Chondrocyte (in vitro differentiated cells): Measurements from ENCODE around the gene UROC1. TPM values are rescaled to one million over a fixed set of nuclear protein-coding genes. Genes with fewer than 3 reads are reported as not detected.

Source experiments
- DNase-seq: peaks from one replicate; pipeline ENCODE4 v3.0.0; 2021; ENCODE audit warnings: mixed read lengths, low spot score
- H3K27ac Mint-ChIP-seq: one replicate; pipeline ENCODE4 v1.8.0; 2021; ENCODE audit warnings: mild to moderate bottlenecking, moderate library complexity, mixed read lengths; ENCODE audit not compliant: unreplicated experiment
- H3K27me3 Mint-ChIP-seq: 2 replicates; pipeline ENCODE4 v1.8.0; 2021; ENCODE audit warnings: low read depth, mixed read lengths
- H3K36me3 Mint-ChIP-seq: 2 replicates; pipeline ENCODE4 v1.8.0; 2021; ENCODE audit warnings: low read depth, mixed read lengths
- H3K4me1 Mint-ChIP-seq: 2 replicates; pipeline ENCODE4 v1.8.0; 2021; ENCODE audit warnings: low read depth, mild to moderate bottlenecking, mixed read lengths
- H3K4me3 Mint-ChIP-seq: one replicate; pipeline ENCODE4 v1.8.0; 2021; ENCODE audit warnings: mild to moderate bottlenecking, moderate library complexity, mixed read lengths; ENCODE audit not compliant: unreplicated experiment
- H3K9me3 Mint-ChIP-seq: 2 replicates; pipeline ENCODE4 v1.8.0; 2021; ENCODE audit warnings: low read depth, mixed read lengths
- total RNA-seq: library from RNA; stranded (reverse); gene quantifications from 3 replicates; pipeline ENCODE4 v1.2.1, GENCODE V29; 2021
- TF ChIP-seq, protein P1 (sequence below): fragments of 200-600 bp; sonication (generic); IDR thresholded peaks from 2 replicates; pipeline ENCODE4 v1.5.0; 2021; ENCODE audit warnings: antibody characterized with exemption, mild to moderate bottlenecking, moderate library complexity

UROC1 gene
- total RNA-seq, 1 donor from 2014 or later = not detected

DNA sequence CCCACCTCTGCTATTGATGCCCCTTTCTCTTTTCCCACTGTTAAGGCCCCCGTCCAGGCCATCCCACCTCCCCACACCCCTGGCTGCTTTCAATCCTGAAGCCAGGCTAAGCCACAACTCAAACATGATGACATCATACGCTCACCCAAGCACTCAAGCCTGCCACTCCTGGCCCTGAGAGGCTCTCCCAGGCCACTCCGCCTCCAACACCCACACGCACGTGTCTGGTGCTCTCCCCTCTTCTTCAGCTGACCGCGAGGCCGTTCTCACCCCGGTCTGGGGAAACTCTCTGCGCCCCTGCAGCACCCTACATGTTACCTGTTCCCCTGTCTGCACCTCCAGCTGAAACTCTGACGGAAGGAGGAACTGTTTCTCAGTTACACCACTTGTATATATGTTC lies 48.1 kb downstream of the UROC1 start:
- no peaks in the 10 kb centered on the region for H3K27me3 Mint-ChIP-seq
- no peak overlapping the region for H3K4me3 Mint-ChIP-seq
- no peak overlapping the region for H3K27ac Mint-ChIP-seq

DNA sequence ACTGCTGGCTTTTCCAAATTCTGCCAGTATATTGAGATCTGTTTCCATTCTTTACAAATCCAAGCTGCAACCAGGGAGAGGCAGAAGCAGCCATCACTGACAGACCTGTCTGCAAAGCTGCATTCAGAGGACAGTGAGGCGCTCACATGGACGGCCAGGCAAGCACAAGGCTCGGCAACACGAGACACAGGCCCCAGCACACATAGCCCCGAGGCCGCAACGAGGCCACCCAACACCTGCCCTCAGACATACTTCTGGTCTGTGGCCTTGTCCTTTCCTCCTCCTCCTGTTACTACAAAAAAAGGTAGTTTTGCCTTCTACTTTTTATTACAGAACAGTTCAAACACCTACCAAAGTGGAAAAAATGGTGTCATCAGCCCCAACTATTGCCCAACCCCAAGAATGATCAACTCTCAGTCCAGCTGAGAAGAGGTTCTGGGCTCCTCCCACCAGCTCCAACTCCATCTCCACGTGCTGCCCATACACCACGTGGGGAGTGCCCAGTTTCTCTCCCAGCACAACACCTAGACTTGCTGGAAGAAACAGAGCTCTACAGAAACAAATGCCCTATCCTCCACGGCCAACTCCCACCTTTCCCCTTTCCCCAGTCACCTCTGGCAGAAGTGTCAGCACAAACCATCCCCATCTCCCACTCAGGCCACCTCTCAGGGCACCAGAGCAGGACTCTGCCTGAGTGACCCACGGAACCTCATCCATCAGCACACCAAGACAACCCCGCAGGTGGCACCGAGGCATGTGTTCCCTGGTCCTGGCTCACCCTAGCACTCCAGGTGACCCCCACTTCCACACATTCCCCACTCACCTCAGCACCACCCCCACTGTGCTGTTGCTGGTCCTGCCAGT lies 49.3 kb downstream of the UROC1 start:
- DNase-seq = peak; percentile 80
- Mint-ChIP-seq H3K4me3 (no peak overlapping the region), H3K27me3 (no peaks in the 10 kb centered on the region), H3K36me3 (peaks cover 45% of the 10 kb centered on the region), H3K27ac (no peak overlapping the region), H3K9me3 (no peaks in the 10 kb centered on the region), H3K4me1 (peaks cover 17% of the 10 kb centered on the region)
- TF ChIP-seq, protein P1, sequence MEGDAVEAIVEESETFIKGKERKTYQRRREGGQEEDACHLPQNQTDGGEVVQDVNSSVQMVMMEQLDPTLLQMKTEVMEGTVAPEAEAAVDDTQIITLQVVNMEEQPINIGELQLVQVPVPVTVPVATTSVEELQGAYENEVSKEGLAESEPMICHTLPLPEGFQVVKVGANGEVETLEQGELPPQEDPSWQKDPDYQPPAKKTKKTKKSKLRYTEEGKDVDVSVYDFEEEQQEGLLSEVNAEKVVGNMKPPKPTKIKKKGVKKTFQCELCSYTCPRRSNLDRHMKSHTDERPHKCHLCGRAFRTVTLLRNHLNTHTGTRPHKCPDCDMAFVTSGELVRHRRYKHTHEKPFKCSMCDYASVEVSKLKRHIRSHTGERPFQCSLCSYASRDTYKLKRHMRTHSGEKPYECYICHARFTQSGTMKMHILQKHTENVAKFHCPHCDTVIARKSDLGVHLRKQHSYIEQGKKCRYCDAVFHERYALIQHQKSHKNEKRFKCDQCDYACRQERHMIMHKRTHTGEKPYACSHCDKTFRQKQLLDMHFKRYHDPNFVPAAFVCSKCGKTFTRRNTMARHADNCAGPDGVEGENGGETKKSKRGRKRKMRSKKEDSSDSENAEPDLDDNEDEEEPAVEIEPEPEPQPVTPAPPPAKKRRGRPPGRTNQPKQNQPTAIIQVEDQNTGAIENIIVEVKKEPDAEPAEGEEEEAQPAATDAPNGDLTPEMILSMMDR = no peak

More for the DNA sequence above, 48.1 kb downstream of the UROC1 start:
- Mint-ChIP-seq H3K36me3 (peaks cover 43% of the 10 kb centered on the region), H3K4me1 (peaks cover 30% of the 10 kb centered on the region), H3K9me3 (no peaks in the 10 kb centered on the region)
- TF ChIP-seq, protein P1 = no peak
- no peak for DNase-seq

DNA sequence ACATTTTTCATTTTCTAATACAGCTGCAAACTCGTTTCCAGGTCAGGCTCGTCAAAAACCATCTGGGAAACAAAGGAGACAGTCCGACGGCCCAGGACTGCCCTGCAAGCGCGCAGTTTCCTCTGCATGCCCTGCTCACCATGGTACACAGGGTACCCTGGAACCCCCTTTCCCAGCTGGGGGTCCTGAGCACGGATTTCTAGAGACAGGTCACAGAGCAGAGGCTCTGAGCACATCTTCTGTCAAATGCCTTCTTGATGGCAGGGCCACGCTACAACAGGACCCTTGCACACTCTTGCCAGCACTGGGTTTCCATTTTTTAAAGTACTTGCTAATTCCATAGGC lies 50.0 kb downstream of the UROC1 start:
- no peaks in the 10 kb centered on the region for H3K9me3 Mint-ChIP-seq
- peaks cover 11% of the 10 kb centered on the region for H3K4me1 Mint-ChIP-seq
- H3K27me3 Mint-ChIP-seq = no peaks in the 10 kb centered on the region
- no peak overlapping the region for H3K4me3 Mint-ChIP-seq
- peaks cover 43% of the 10 kb centered on the region for H3K36me3 Mint-ChIP-seq
- TF ChIP-seq, protein P1 = no peak
- peak; percentile 72 for DNase-seq
- H3K27ac Mint-ChIP-seq = no peak overlapping the region

DNA sequence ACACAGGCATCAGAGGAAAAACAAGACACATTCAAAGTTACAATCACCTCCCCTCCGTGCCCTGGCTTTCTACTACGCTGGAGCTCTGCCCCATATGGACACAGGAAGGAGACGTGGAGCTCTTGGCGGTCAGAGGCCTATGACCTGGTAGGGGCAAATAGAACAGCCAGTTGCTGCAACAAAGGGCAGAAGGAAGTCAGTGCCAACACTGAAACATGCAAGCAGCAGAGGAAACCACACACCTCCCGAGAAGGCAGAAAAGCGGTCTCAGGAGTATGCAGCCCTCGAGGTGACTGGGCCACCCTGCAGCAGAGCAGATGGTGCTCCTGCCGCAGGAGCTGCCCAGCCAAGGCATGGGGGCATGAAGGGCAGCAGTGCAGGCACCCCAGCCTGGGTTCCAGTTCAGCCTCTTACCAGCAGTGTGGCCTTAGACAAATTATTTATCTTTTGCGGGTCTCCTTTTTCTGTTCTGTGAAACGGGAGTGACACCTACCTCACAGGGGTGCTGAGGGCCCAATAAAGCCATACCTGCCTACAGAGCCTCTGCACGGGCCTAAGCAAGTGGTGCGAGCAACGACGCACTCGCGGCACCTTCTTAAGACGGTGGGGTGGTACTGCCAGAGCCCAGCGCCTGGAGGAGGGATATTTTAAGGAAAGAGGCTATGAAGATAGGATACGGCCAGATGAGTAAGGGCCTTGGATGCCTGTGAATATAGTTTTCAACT lies 50.5 kb downstream of the UROC1 start:
- Mint-ChIP-seq H3K27ac (no peak overlapping the region), H3K4me1 (peaks cover 5% of the 10 kb centered on the region), H3K27me3 (no peaks in the 10 kb centered on the region), H3K9me3 (no peaks in the 10 kb centered on the region), H3K4me3 (no peak overlapping the region), H3K36me3 (peaks cover 45% of the 10 kb centered on the region)
- TF ChIP-seq, protein P1 = no peak
- DNase-seq = no peak

DNA sequence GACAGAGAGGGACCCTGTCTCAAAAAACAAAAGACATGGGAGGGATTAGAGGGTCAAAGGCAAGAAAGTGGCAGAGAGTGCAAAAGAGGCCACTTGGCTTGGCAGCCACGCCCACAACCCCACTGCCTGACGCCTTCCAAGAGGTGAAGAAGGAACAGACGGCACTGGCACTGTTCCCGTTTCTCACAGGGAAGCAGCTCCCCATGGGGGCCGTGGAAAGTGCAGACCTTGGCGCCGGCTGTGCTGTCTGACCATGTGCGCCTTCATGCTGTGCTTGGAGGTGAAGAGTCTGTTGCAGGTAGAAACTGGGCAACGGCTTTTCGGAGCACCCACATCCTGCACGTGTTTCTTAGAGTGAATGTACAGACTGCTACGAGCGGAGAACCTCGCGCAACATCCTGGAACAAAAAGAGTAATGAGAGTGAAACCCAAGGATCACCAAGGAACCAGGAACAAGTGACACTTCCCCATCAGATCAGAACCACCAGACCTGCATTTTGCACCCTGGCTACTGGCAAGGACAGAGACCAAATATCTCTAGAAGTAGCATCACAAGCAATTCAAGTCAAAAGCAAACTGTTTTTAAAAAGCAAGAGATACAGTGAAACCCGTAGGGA lies 51.5 kb downstream of the UROC1 start:
- H3K36me3 Mint-ChIP-seq = peaks cover 51% of the 10 kb centered on the region
- no peak overlapping the region for H3K27ac Mint-ChIP-seq
- TF ChIP-seq, protein P1 = no peak

More for the DNA sequence above, 51.5 kb downstream of the UROC1 start:
- no peak overlapping the region for H3K4me3 Mint-ChIP-seq
- no peaks in the 10 kb centered on the region for H3K9me3 Mint-ChIP-seq
- no peaks in the 10 kb centered on the region for H3K27me3 Mint-ChIP-seq
- DNase-seq = peak; percentile 75
- H3K4me1 Mint-ChIP-seq = peaks cover 2% of the 10 kb centered on the region
